Measurements from ENCODE around the gene EFEMP1. TPM values are rescaled to one million over a fixed set of nuclear protein-coding genes. Genes with fewer than 3 reads are reported as not detected.
"Not testable (repeated sequence)": the region's sequence is repeated elsewhere in the genome, so short reads cannot be mapped to it uniquely, and the experiment has no call there.

Gene EFEMP1
- total and polyA plus RNA-seq, 4 donors = 551 to 3,298 (median 891) TPM

DNA sequence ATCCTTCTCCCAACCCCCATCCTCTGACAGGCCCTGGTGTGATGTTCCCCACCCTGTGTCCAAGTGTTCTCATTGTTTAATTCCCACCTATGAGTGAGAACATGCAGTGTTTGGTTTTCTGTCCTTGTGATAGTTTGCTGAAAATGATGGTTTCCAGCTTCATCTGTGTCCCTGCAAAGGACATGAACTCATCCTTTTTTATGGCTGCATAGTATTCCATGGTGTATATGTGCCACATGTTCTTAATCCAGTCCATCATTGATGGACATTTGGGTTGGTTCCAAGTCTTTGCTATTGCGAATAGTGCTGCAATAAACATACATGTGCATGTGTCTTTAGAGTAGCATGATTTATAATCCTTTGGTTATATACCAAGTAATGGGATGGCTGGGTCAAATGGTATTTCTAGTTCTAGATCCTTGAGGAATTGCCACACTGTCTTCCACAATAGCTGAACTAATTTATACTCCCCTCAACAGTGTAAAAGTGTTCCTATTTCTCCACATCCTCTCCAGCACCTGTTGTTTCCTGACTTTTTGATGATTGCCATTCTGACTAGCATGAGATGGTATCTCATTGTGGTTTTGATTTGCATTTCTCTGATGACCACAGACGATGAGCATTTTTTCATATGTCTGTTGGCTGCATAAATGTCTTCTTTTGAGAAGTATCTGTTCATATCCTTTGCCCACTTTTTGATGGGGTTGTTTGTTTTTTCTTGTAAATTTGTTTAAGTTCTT lies 91.7 kb downstream of the EFEMP1 start:
- WGBS, 2 donors = 86 to 93% methylated on average over 2 of the region's 2 CpGs
- H3K9me3 ChIP-seq (ENCODE audit: control insufficient read depth, low read length); H3K27ac ChIP-seq (ENCODE audit: low read depth in 1 of 2, low read length in 2 of 2); H3K4me1 ChIP-seq (ENCODE audit: control insufficient read depth in 1 of 2, insufficient read depth in 2 of 2, low read length in 2 of 2); intact Hi-C loops (cut with DNase I); H3K36me3 ChIP-seq (ENCODE audit: control insufficient read depth in 1 of 2, insufficient read depth in 2 of 2, low read length in 1 of 2); H3K27me3 ChIP-seq (ENCODE audit: control insufficient read depth in 1 of 2, insufficient read depth in 2 of 2, low read length in 1 of 2); DNase-seq; ATAC-seq (ENCODE audit: low FRiP score); H3K4me3 ChIP-seq (ENCODE audit: low read length in 2 of 2): not testable (repeated sequence)

DNA sequence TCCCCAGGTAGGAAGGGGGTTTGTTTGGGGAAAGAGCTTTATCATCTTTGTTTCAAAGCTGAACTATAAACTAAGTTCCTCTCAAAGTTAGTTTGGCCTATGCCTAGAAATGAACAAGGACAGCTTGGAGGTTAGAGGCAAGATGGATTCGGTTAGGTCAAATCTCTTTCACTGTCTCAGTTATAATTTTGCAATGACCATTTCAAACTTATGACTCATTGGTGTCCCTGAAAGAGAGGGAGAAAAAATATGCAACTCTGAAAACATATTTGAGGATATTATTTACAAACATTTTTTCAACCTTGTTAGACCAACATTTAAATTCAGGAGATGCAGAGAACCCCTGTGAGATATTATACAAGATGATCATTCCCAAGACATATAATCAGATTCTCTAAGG lies 95.7 kb downstream of the EFEMP1 start:
- DNase-seq (no peak), ATAC-seq (ENCODE audit: low FRiP score) (no peak)
- Histone ChIP-seq H3K36me3 (ENCODE audit: control insufficient read depth in 1 of 2, insufficient read depth in 2 of 2, low read length in 1 of 2) (no peaks in the 10 kb centered on the region), H3K4me1 (ENCODE audit: control insufficient read depth in 1 of 2, insufficient read depth in 2 of 2, low read length in 2 of 2) (no peaks in the 10 kb centered on the region), H3K27me3 (ENCODE audit: control insufficient read depth in 1 of 2, insufficient read depth in 2 of 2, low read length in 1 of 2) (no peaks in the 10 kb centered on the region), H3K27ac (ENCODE audit: low read depth in 1 of 2, low read length in 2 of 2) (no peak overlapping the region), H3K4me3 (ENCODE audit: low read length in 2 of 2) (no peak overlapping the region), H3K9me3 (ENCODE audit: control insufficient read depth, low read length) (no peaks in the 10 kb centered on the region)
- intact Hi-C loops (cut with DNase I) = no loop called here
- 43 to 97% methylated on average over 1 of the region's 1 CpG for WGBS, 2 donors

DNA sequence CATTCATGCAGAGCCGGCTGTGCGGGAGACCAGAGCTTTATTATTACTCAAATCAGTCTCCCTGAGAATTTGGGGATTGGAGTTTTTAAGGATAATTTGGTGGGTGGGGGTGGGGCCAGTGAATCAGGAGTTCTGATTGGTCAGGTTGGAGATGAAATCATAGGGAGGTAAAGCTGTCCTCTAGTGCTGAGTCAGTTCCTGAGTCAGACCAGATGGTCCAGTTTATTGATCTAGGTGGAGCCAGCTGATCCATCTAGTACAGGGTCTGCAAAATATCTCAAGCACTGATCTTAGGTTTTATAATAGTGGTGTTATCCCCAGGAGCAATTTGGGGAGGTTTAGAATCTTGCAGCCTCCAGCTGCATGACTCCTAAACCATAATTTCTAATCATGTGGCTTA lies 96.2 kb downstream of the EFEMP1 start:
- H3K36me3 ChIP-seq (ENCODE audit: control insufficient read depth in 1 of 2, insufficient read depth in 2 of 2, low read length in 1 of 2); H3K4me3 ChIP-seq (ENCODE audit: low read length in 2 of 2); intact Hi-C loops (cut with DNase I); H3K9me3 ChIP-seq (ENCODE audit: control insufficient read depth, low read length); H3K27ac ChIP-seq (ENCODE audit: low read depth in 1 of 2, low read length in 2 of 2); DNase-seq; H3K4me1 ChIP-seq (ENCODE audit: control insufficient read depth in 1 of 2, insufficient read depth in 2 of 2, low read length in 2 of 2); H3K27me3 ChIP-seq (ENCODE audit: control insufficient read depth in 1 of 2, insufficient read depth in 2 of 2, low read length in 1 of 2); ATAC-seq (ENCODE audit: low FRiP score): not testable (repeated sequence)
- 97 to 100% methylated on average over 2 of the region's 2 CpGs for WGBS, 2 donors

DNA sequence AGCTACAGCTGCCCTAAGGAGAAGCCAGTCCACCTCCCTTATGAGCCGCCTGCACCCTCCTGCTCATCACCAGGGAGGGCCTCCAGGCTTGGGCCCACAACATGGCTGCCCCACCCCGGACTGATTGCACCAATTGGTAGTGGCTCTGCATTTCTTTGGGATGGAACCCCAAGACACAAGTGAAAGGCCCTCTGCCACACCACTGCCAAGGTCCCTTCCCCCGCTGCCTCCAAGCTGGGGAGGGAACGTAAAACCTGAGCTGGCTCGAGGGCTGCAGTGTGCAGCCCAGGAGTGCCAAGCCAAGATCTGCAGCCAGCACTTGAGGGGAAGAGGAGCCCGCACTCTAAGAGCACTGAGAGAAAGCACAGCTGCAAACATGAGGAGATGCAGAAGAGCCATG lies 97.3 kb downstream of the EFEMP1 start:
- intact Hi-C loops (cut with DNase I) = no loop called here
- H3K4me3 ChIP-seq (ENCODE audit: low read length in 2 of 2) = no peak overlapping the region
- no peak overlapping the region for H3K27ac ChIP-seq (ENCODE audit: low read depth in 1 of 2, low read length in 2 of 2)
- no peak for DNase-seq
- no peaks in the 10 kb centered on the region for H3K9me3 ChIP-seq (ENCODE audit: control insufficient read depth, low read length)
- ATAC-seq (ENCODE audit: low FRiP score) = no peak
- H3K36me3 ChIP-seq (ENCODE audit: control insufficient read depth in 1 of 2, insufficient read depth in 2 of 2, low read length in 1 of 2) = no peaks in the 10 kb centered on the region
- no peaks in the 10 kb centered on the region for H3K4me1 ChIP-seq (ENCODE audit: control insufficient read depth in 1 of 2, insufficient read depth in 2 of 2, low read length in 2 of 2)
- 67 to 68% methylated on average over 6 of the region's 6 CpGs for WGBS, 2 donors
- H3K27me3 ChIP-seq (ENCODE audit: control insufficient read depth in 1 of 2, insufficient read depth in 2 of 2, low read length in 1 of 2) = no peaks in the 10 kb centered on the region

DNA sequence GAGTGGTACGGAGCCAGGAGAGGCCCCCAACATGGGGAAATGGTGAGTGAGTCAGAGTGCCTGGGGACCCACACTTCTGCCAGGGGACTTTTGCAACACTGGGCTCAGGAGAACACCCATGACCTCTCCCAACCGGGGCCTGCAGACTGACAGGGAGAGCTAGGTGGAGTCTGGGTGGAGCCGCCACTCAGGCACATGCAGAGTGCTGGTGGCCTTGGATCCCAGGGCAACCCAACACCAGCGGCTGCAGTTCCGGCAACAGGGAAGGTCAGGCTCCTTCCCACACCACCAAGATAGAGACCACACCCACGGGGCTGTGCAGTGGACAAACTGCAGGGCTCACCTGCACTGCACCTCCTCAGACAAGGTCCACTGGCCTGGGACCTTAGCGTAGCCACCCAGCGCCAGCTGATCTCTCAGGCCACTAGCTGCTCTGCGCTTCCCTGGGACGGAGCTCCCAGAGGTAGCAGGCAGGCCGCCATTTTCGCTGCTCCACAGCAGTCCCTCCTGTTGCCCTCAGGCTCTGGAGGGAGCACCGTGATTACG lies 99.0 kb downstream of the EFEMP1 start:
- peak; percentile 11 for ATAC-seq (ENCODE audit: low FRiP score)
- Histone ChIP-seq H3K27ac (ENCODE audit: low read depth in 1 of 2, low read length in 2 of 2) (no peak overlapping the region), H3K36me3 (ENCODE audit: control insufficient read depth in 1 of 2, insufficient read depth in 2 of 2, low read length in 1 of 2) (no peaks in the 10 kb centered on the region), H3K4me3 (ENCODE audit: low read length in 2 of 2) (no peak overlapping the region), H3K9me3 (ENCODE audit: control insufficient read depth, low read length) (no peaks in the 10 kb centered on the region), H3K4me1 (ENCODE audit: control insufficient read depth in 1 of 2, insufficient read depth in 2 of 2, low read length in 2 of 2) (no peaks in the 10 kb centered on the region), H3K27me3 (ENCODE audit: control insufficient read depth in 1 of 2, insufficient read depth in 2 of 2, low read length in 1 of 2) (no peaks in the 10 kb centered on the region)
- WGBS, 2 donors = 95 to 99% methylated on average over 14 of the region's 14 CpGs
- intact Hi-C loops (cut with DNase I) = no loop called here
- peak in 1 of 2 donors; percentile 32 for DNase-seq

Other genes with a start within 250 kb of the EFEMP1 start
- gene PNPT1, start 229.9 kb downstream of the EFEMP1 start, total RNA-seq = 10 to 100 TPM; 17.2 to 20.7 TPM
- gene PNPT1, start 229.9 kb downstream of the EFEMP1 start, polyA plus RNA-seq = 1 to 10 TPM; 5.4 to 7.1 TPM

Measured in aorta (tissue), 5 donors.